COLO829 (cell line): ENCODE measurements around the gene LSAMP.

Source experiments
- DNase-seq: peaks from one replicate; pipeline ENCODE4 v3.0.0; 2012; ENCODE audit warnings: low spot score

The LSAMP gene

DNA sequence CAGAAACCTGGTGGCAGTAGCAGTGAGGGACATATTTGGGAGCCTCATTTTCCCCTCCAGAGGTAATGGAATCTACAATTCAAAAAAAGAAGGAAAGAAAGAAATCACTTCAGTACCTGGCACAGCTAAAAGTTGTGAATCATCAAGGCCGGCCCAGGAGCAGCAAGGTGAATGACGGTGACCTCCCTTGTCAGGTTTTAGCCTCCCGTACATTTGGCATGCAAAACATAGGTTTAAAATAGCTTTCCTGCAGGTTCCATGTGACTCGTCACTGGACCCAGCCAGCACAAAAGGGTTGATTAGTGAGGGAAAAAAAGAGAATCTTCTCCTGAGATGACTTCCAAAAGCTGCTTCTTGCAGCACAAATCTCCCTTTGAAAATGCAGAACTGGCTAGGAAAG, 394.2 kb downstream of the LSAMP start:
- no peak for DNase-seq

- no peak for DNase-seq
These were observed 394.9 kb downstream of the LSAMP start for GRCh38 chr3:116050311-116050915.

GRCh38 chr3:116048991-116049390, 396.3 kb downstream of the LSAMP start:
- DNase-seq: no peak

- DNase-seq: no peak
These were observed 398.9 kb downstream of the LSAMP start for GRCh38 chr3:116046350-116046749.

- no peak for DNase-seq
These were observed 400.0 kb downstream of the LSAMP start for GRCh38 chr3:116045314-116045713.

DNA sequence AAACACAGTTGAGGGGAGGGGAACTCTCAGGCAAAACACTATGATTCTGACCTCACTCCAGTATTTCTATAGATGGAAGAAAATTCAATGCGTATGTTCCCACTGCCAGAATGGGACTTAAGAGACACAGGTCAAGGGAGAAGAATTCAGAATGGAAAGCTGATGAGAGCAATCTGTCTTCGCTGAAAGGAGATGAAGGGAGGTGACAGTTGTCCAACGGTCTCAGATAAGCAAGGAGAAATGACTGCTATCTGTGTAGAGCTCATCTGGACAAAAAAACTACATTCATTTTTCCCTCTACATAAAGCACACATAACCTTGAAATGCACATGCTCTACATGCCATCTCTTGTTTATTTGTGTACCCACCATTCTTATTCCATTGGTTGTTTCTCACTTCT, 405.1 kb downstream of the LSAMP start:
- no peak for DNase-seq

DNA sequence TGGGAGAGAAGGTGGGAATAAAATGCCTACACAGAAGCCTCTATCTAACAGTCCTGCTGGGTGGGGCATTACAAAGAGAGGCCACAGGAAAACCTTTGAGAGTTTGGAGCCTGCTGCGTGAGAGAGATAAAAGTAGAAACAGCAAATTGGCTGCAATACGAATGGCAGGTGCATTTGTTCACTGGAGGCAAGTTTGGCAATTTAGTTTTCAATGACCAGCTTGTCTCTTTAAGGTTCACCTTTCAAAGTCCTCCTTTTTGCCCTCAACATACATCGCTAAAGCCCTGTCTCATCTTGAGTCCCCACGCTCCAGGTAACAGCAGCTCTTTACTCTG, 405.7 kb downstream of the LSAMP start:
- DNase-seq: no peak

DNA sequence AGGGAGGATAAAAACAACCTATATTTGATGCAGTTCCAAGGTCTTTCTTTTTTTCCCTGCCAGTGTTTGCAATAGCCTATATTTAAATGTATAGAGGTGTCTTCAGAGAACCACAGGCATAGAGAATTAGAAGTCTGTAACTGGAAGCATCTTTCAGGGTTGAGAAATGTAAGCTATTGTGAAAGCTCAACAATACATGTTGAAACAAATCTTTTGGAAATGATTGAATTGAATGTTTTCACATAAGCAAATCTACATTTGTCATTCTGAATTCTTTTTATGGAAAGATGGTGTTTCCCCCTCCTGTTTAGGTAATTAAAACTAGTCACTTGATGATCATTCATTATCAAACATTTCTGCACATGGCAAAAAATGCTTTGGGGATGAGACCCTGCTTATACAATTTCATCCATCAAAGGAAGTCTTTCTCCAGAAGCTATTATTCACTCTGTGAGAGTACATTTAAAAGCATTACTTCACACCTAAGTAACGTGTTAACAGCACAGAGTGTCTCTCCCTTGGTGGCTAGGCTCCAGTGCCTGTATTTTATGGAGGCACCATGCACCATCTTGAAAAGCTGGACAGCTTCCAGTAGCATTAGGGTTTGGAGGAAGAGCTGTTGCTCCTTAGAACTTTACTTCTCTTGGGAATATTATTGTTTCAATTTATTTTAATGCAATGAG, 406.2 kb downstream of the LSAMP start:
- DNase-seq: no peak

- DNase-seq: no peak
These were observed 407.1 kb downstream of the LSAMP start for GRCh38 chr3:116037954-116038911.

- no peak for DNase-seq
These were observed 409.9 kb downstream of the LSAMP start for GRCh38 chr3:116035429-116035828.

GRCh38 chr3:116034794-116035193, 410.5 kb downstream of the LSAMP start:
- no peak for DNase-seq

- DNase-seq: no peak
These were observed 411.2 kb downstream of the LSAMP start for GRCh38 chr3:116034086-116034485.

DNA sequence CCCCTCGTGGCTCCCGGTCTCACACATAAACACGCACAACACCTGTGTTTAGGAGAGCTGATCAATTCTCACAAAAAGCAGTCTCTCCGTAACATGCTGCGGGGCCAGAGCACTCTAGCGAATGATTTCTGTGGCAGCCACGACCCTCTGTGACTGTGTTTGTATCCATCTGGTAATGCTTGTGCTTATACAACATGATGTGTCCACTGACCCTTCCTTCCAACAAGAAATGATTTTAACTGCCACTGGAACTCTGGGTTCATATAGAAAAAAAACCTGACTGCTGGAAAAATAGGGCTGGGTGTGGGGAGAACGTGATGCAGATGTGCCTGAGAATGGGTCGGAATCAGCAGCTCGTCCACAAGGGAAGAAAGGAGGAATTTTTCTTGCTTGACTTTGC, 411.8 kb downstream of the LSAMP start:
- DNase-seq: no peak

GRCh38 chr3:116032176-116032575, 413.1 kb downstream of the LSAMP start:
- DNase-seq: no peak

DNA sequence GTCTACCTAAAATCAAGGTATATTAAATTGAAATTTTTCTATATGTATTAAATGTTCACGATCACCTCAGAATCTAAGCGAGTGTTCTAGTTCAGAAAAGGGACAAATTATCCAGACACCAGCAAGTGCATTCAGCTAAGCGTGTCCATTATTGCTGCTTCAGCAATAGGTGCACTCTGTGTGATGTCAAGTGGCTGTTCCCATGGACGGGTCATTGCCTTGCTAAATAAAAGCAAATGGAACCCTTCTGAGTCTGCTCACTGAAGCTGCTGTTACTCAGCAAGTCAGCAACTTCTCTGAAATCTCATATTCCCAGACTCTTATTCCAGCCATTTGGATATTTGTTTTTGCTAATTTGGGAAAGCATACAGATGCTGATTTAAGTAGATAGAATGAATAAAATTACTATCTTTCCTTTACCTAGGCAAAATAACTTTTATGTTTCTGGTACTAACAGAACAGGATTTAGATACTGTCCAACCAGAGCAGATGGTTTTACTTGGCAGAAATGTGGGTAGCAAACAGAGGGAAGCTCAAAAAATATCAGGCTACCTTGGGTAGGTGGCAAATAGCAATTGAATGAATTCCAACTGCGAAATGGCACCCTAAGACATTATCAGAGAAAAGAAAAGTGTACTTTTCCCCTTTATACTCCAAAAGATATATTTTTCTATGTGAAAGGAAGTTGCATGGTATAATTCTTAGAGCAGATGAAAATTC, 415.0 kb downstream of the LSAMP start:
- no peak for DNase-seq

DNA sequence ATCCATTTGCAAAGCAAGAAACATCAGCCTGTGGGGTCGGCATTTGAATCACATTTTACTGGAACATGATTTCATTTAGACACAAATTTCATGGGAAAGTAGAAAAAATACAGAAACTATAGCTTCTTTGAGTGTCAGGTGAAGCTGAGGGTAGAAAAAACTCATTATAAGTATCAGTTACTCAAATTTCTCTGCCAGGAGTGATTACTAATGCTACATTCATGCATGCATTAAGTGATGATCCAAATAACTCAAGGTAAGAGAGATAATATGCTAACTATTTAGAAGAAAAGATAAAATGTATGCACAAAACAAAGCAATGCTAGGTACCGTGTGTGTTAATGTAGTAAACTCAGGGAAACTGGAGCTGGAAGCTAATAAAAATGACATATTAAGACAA, 416.0 kb downstream of the LSAMP start:
- no peak for DNase-seq

GRCh38 chr3:116028157-116028556, 417.1 kb downstream of the LSAMP start:
- no peak for DNase-seq

GRCh38 chr3:116020989-116021388, 424.3 kb downstream of the LSAMP start:
- no peak for DNase-seq

DNA sequence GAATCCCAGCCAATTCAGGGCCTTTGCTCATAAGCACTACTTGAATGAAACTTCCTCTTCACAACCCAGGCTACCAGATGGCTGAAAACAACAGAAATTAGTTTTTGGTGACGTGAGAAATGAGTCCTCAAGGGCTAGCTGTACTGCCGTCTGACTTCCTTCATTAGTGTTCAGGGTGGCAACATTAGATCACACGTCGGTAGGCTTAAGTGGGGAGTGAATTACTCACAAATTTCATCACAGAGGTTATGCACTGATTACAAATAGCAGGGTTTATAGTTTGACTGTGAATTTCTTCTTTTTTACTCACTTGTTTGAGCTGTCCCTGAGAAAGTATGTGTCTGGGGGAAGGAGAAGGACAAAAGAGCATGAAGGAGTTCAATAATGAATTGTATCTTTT, 424.8 kb downstream of the LSAMP start:
- DNase-seq: no peak

- DNase-seq: no peak
These were observed 426.0 kb downstream of the LSAMP start for GRCh38 chr3:116019254-116019763.

DNA sequence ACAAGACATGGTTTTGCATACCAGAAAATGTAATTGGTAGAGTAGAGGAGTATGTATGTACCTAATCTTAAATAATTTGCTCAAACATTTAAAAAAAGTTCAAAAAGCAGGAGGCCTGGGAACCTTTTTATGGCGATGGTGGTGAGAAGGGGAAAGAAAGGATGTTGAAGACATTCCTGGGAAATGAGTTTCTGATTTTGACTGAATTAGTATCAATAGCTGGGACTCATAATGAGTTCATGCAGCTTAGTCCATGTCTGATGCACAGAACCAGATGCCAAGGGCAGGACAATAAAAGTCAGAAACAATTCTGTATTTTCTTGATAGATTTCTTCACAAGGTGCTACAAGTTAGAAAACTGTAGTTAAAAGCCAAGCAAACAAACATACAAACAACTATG, 426.6 kb downstream of the LSAMP start:
- no peak for DNase-seq

DNA sequence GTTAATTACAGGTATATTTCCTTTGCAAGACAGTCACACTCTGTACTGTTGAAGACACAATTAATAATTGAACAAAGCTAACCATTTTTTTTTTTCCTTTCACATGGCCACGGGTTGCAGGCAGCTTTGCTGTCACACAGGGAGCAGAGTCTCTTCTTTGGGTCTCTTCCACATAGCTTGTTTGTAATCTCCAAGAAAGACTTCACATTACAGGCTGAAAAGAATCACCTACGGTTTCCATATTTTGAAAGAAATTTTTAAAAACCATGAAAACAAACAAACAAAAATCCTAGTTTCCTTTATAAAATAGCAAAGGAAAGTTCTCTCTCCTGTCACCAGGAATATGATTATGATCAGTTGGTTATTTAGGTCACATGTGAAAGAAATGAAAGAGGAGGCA, 429.4 kb downstream of the LSAMP start:
- no peak for DNase-seq
